HL-60 (cell line): ENCODE data around the gene DAZAP1.

Experiments used
- DNase-seq, 2 experiments: peaks; one replicate each; pipeline ENCODE4 v3.0.0-alpha.2; 2010 to 2020; ENCODE audit warnings: low read depth in 1 of 2, low spot score in 1 of 2
- H3K27ac ChIP-seq: fragments of 250-450 bp; sonication (Bioruptor Pico); replicated peaks from 2 replicates; pipeline ENCODE4 v1.5.1; 2020; ENCODE audit warnings: mild to moderate bottlenecking, moderate library complexity
- H3K27me3 ChIP-seq: fragments of 250-450 bp; sonication (Bioruptor Pico); 2 replicates; pipeline ENCODE4 v1.5.1; 2021; ENCODE audit warnings: mild to moderate bottlenecking, moderate library complexity; ENCODE audit not compliant: insufficient read depth, poor library complexity, severe bottlenecking
- H3K4me3 ChIP-seq: replicated peaks from 2 replicates; pipeline ENCODE4 v1.5.1; 2011; ENCODE audit warnings: mild to moderate bottlenecking, control low read depth, low read length; ENCODE audit not compliant: insufficient read depth
- GABPA ChIP-seq: IDR thresholded peaks from 2 replicates; pipeline ENCODE4 v1.6.1; 2012; ENCODE audit warnings: low read depth
- POLR2AphosphoS5 ChIP-seq: IDR thresholded peaks from 2 replicates; pipeline ENCODE4 v1.6.1; 2012; ENCODE audit warnings: low read depth
- REST ChIP-seq: IDR thresholded peaks from 2 replicates; pipeline ENCODE4 v1.6.1; 2012; ENCODE audit warnings: low read depth; ENCODE audit not compliant: insufficient replicate concordance
- SPI1 ChIP-seq: IDR thresholded peaks from 2 replicates; pipeline ENCODE4 v1.6.1; 2012; ENCODE audit warnings: low read depth, mild to moderate bottlenecking, borderline replicate concordance
- long read RNA-seq: library from polyadenylated mRNA; unstranded; transcript quantifications from one replicate; pipeline ENCODE4 v2.0.0, GENCODE V29; 2020
- TF ChIP-seq, protein P1 (sequence below): IDR thresholded peaks from one replicate; pipeline ENCODE4 v1.5.1; 2011; ENCODE audit warnings: low read length, control low read depth, inconsistent platforms; ENCODE audit not compliant: insufficient read depth

Gene DAZAP1
- long read RNA-seq, partial matches to known transcripts, result 8 of 25 reads
- long read RNA-seq, other reads (novel, unspliced or antisense), result 6 of 25 reads

- H3K27ac ChIP-seq, result peak within 1 kb of the TSS; percentile 97
- TF ChIP-seq, protein P1, sequence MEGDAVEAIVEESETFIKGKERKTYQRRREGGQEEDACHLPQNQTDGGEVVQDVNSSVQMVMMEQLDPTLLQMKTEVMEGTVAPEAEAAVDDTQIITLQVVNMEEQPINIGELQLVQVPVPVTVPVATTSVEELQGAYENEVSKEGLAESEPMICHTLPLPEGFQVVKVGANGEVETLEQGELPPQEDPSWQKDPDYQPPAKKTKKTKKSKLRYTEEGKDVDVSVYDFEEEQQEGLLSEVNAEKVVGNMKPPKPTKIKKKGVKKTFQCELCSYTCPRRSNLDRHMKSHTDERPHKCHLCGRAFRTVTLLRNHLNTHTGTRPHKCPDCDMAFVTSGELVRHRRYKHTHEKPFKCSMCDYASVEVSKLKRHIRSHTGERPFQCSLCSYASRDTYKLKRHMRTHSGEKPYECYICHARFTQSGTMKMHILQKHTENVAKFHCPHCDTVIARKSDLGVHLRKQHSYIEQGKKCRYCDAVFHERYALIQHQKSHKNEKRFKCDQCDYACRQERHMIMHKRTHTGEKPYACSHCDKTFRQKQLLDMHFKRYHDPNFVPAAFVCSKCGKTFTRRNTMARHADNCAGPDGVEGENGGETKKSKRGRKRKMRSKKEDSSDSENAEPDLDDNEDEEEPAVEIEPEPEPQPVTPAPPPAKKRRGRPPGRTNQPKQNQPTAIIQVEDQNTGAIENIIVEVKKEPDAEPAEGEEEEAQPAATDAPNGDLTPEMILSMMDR, result no peak
- TF ChIP-seq REST, result no peak
- no peak for TF ChIP-seq GABPA
- no peak for TF ChIP-seq POLR2AphosphoS5
- TF ChIP-seq SPI1, result no peak
- no peak for DNase-seq
- peak within 1 kb of the TSS; percentile 82 for H3K4me3 ChIP-seq
- no peaks in the 10 kb centered on the region for H3K27me3 ChIP-seq
These were observed at the start of gene DAZAP1 for GRCh38 chr19:1407528-1408299. Gene DAZAP1 (plus strand): TSS chr19:1407586. CDS start chr19:1407774, 188 bp downstream.

DNA sequence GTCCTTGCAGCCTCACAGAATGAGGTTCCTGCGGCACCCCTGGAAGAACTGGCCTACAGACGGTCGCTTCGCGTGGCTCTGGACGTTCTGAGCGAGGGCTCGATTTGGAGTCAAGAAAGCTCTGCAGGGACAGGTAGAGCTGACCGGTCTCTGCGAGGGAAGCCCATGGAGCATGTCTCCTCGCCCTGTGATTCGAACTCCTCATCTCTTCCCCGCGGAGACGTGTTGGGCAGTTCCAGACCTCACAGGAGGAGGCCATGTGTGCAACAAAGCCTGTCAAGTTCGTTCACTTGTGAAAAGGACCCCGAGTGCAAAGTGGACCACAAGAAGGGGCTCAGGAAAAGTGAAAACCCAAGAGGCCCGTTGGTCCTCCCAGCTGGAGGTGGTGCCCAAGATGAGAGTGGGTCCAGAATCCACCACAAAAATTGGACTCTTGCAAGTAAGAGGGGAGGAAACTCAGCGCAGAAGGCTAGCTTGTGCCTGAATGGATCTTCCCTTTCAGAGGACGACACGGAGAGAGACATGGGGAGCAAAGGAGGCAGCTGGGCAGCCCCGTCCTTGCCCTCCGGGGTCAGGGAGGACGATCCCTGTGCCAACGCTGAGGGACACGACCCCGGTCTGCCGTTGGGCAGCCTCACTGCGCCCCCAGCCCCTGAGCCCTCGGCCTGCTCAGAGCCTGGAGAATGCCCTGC, 47.1 kb upstream of the DAZAP1 start:
- TF ChIP-seq, protein P1, result no peak
- no peak for TF ChIP-seq REST
- no peak for TF ChIP-seq POLR2AphosphoS5
- no peak for TF ChIP-seq GABPA
- no peak for TF ChIP-seq SPI1
- H3K4me3 ChIP-seq, result no peak overlapping the region; the same call in 1 of the 2 replicates
- DNase-seq, result no peak
- H3K27ac ChIP-seq, result peak overlapping the region; percentile 64
- H3K27me3 ChIP-seq, result no peaks in the 10 kb centered on the region

DNA sequence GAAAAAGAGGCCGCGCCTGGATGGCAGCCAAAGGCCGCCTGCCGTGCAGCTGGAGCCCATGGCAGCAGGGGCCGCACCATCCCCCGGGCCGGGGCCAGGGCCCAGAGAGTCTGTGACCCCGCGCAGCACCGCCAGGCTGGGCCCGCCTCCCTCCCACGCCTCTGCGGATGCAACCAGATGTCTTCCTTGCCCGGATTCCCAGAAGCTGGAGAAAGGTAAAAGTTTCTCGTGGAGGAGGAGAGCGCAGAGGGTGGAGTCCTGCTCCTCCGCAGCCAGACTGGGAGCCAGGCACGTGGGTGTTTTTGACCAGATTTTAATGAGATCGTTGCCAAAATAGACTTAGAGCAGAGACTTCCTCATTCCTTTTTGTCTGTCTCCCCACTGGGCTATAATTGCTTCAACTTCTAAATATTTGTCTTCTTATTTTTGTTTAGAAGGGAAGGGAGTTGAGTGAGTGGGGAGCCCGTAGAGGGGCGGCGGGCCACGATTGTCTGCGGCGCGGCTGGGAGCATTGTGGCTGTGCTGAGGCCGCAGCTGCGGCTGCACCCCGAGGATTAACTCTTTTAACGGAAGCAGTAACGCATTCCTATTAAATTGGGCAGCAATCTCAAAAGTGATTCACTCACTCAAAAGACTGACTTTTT, 46.4 kb upstream of the DAZAP1 start:
- DNase-seq, result peak; percentile 63 to 64
- H3K27me3 ChIP-seq, result no peaks in the 10 kb centered on the region
- peak overlapping the region; percentile 23; the same call in 1 of the 2 replicates for H3K4me3 ChIP-seq
- H3K27ac ChIP-seq, result peak overlapping the region; percentile 64
- TF ChIP-seq REST (no peak), GABPA (0 out of 2 replicates have a peak, but pooled peaks have one; percentile 18), SPI1 (peak; percentile 95)
